NCI-H69 (cell line): ENCODE results near the gene PAX4.

ENCODE experiments used
- DNase-seq: peaks from one replicate; lab custom pipeline; 2025; lab: John Stamatoyannopoulos, UW

The PAX4 gene

GRCh38 chr7:127618042-127618441 is at the start of gene PAX4:
Gene PAX4 (minus strand): TSS chr7:127618142. CDS start chr7:127615928, 2,214 bp downstream.
- peak; percentile 91 for DNase-seq

GRCh38 chr7:127667017-127667670 is 49.2 kb upstream of the PAX4 start:
- no peak for DNase-seq

- no peak for DNase-seq
These were observed 48.7 kb upstream of the PAX4 start for GRCh38 chr7:127666602-127667001.

- DNase-seq, result peak; percentile 39
These were observed 48.0 kb upstream of the PAX4 start for GRCh38 chr7:127665922-127666321.

GRCh38 chr7:127658970-127659630 is 41.2 kb upstream of the PAX4 start:
- DNase-seq, result no peak

GRCh38 chr7:127657500-127657899 is 39.6 kb upstream of the PAX4 start:
- no peak for DNase-seq

- DNase-seq, result no peak
These were observed 37.8 kb upstream of the PAX4 start for GRCh38 chr7:127655720-127656119.

- DNase-seq, result peak; percentile 46
These were observed 36.8 kb upstream of the PAX4 start for GRCh38 chr7:127654404-127655394.

- no peak for DNase-seq
These were observed 35.5 kb upstream of the PAX4 start for GRCh38 chr7:127653396-127653795.

- DNase-seq, result peak; percentile 67
These were observed 34.6 kb upstream of the PAX4 start for GRCh38 chr7:127652333-127653248.

GRCh38 chr7:127651556-127652332 is 33.8 kb upstream of the PAX4 start, which contains the start of gene SND1:
Gene SND1 (plus strand): TSS chr7:127652194. CDS start chr7:127652374, 180 bp downstream.
- DNase-seq, result peak; percentile 100

- DNase-seq, result peak; percentile 39
These were observed 33.1 kb upstream of the PAX4 start for GRCh38 chr7:127650847-127651555.

- DNase-seq, result no peak
These were observed 31.0 kb upstream of the PAX4 start for GRCh38 chr7:127648986-127649385.

- no peak for DNase-seq
These were observed 29.7 kb upstream of the PAX4 start for GRCh38 chr7:127647636-127648035.

- no peak for DNase-seq
These were observed 26.5 kb upstream of the PAX4 start for GRCh38 chr7:127644484-127644883.

- no peak for DNase-seq
These were observed 20.3 kb upstream of the PAX4 start for GRCh38 chr7:127638197-127638596.

- DNase-seq, result peak; percentile 78
These were observed 17.8 kb upstream of the PAX4 start for GRCh38 chr7:127635659-127636285.

- no peak for DNase-seq
These were observed 14.5 kb upstream of the PAX4 start for GRCh38 chr7:127632276-127632910.
